HG03196 (cell line): ENCODE measurements around the gene ECI2.
"Not testable (repeated sequence)": the region's sequence is repeated elsewhere in the genome, so short reads cannot be mapped to it uniquely, and the experiment has no call there.

Experiments used
- ATAC-seq: cut with Tn5 transposase; IDR thresholded peaks from one replicate; pipeline ENCODE4 v1.9.1; 2021; ENCODE audit not compliant: unreplicated experiment

ECI2 gene

DNA sequence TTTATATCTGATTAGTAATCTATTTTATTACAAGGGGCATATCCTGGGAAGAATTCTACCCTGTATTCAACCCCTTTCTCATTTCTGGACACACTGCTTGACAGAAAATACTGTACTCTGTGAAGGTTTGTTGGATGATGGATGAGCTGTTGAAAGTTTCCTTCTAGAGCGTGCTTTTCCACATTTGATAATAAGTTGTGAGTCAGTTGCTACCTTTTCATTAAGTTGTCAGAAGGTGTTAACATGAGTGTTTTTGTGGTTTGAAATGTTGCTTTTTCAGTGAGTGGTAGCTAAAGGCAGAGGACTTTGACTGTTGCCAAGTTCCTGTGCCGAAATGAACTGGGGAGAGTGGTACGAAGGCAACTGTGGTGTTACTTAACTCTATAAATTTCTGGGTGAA lies 3.9 kb upstream of the ECI2 start:
- no peak for ATAC-seq

DNA sequence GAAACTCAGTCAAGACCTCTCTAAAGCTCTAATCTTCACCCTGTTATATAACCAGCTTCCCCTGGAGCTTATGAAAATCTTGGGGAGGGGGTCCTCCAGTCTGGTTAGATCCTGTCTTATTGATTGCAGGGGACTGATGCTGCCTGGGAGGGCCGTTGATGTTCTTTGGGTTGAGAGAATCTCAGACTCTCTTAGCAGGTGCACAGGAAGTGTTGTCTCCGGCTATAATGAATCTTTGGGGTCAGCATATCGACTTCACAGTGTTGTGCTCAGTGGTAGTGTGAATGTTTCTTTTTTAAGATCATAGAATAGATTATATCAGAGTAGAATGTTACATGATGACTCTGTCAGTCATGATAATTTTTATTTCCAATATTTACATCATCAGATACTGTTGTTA lies 2.8 kb upstream of the ECI2 start:
- no peak for ATAC-seq

DNA sequence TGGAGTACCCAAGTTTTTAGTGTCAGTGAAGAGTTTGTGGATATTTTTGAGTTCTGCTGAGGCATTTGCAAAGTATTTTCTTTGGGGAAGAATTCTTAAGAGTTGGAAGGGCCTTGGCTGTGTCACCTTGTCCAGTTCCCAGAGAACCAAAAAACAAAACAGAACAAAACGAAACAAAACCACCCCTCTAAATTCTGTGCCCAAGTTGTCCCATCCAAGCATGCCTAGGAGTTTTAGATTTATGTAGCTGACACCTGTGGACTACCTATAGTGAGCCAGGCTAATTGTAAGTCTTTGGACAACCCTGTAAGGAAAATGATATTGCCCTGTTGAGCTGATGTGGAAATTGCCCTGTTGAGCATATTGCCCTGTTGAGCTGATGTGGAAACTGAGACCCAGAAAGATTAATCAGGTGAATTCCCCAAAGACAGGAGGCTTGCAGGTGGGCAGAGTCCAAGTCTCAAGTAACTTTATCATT lies 1.0 kb upstream of the ECI2 start:
- no peak for ATAC-seq

DNA sequence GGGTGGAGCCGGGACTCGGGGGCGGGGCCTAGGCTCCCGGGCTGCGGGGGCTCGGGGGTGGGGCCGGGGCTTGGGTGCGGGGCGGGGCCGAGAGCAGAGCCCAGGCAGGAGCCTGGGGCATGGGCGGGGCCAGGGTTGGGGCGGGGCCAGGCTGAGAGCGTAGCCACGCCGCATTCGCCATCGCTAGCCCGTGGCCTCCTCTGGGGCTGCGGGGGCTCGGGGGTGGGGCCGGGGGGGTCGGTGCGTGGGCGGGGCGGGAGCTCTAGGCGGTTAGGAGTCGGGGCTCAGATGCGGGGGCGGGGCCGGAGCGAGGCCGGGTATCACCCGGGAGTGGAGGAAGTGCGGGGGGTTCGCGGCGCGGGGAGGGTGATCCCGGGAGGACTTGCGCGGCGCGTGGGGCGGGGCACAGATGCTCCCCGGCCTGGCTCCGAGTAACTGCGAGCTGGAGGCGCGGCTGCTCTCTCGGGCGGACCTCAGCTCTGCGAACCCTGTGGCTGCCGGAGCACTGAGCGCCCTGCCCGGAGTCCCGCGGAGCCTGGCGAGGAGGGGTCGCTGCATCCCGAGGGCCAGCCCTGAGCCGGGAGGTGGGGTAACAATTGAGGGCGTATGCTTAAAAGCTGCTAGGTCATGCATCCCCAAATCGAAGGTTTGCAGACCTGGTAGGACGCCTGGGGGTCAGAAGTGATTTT lies 434 bp upstream of the ECI2 start:
- ATAC-seq: peak; percentile 70

- no peak for ATAC-seq
Observed at GRCh38 chr6:4133941-4134838, 1.2 kb downstream of the ECI2 start.

DNA sequence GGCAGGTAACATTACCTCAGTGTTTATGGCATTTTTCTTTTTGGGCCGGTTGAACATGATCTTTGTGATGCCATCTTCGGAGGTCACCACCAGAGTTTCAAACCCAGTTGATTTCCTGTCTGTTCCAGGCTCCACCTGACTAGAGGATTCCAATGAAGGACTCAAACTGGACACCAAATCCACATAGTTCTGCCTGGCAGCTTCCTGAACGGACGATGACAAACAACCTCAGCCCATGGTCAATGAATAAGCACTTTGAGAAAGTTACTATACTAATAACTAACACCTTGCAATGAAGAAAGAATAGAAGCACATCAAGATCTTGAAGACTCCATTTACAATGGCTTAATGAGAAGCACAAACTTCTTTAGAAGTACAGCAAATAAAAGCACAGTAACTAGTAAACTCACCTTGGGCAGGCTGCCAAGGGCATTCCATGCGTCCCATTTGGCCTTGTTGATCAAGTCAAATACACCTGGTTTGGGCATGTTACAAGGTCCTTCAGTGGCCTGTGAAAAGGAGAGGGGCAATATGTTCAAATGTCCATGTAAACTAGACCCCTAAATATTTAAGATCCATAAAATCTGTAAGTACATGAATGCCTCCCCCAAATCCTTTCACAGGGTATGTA lies 4.9 kb downstream of the ECI2 start:
- no peak for ATAC-seq

- no peak for ATAC-seq
Observed at GRCh38 chr6:4129446-4129845, 5.9 kb downstream of the ECI2 start.

GRCh38 chr6:4128748-4129147 lies 6.6 kb downstream of the ECI2 start:
- ATAC-seq: no peak

DNA sequence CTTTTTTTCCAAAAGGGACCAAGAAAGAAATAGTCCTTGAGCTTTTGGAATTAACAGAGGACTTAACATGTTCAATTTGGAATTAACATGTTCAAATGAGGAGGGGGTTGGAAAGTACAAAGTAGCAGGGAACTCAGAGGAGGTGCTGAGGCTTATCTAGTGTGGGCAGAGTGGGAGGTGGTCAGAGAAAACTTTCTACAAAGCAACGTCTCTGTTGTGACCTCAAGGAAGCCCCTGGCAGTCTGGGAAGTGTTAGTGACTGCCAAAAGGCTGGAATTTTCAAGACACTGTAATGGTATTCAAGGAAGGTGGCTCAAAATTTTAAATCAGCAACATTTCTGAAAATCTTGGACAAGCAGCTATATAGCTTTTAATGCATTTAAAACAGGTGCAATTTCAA lies 7.3 kb downstream of the ECI2 start:
- ATAC-seq: no peak

- no peak for ATAC-seq
Observed at GRCh38 chr6:4125933-4126864, 9.2 kb downstream of the ECI2 start.

GRCh38 chr6:4125500-4125899 lies 9.9 kb downstream of the ECI2 start:
- ATAC-seq: no peak

DNA sequence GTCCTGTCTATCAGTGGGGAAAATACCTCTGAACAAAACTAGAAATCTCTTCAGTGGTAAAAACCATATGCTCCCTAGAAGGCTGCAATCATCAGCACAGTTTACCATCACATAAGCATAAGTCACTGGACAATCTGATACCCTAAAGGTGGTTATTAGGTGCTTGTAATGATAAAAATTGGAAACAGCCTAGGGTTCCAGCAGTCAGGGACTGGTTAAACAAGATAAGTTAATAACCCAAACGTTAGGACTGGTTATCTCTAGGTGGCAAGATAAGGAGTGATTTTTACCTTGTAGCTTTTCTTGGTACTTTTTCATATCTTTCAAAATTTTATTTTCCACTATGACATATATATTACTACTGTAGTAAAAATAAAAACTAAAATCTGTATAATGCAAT lies 11.0 kb downstream of the ECI2 start:
- no peak for ATAC-seq

- no peak for ATAC-seq
Observed at GRCh38 chr6:4115741-4116140, 19.6 kb downstream of the ECI2 start.

DNA sequence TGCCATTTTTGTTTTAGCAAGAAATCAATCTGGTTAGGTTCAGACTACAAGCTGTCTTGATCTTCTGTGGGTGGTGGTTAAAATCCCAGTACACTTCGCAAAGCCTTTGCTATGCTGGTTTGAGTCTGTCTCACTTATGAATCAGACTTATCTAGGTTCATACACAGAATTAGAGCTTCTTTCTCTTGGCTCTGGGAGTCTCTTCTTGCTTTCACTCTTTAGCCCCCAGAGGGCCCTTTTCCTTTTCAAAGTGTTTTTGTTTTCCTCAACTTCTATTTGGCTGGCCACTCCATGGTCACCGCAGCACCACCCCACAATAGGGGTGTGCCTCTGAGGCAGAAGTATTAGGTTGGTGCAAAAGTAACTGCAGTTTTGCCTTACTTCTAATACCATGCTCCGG lies 21.3 kb downstream of the ECI2 start:
- ATAC-seq: no peak

DNA sequence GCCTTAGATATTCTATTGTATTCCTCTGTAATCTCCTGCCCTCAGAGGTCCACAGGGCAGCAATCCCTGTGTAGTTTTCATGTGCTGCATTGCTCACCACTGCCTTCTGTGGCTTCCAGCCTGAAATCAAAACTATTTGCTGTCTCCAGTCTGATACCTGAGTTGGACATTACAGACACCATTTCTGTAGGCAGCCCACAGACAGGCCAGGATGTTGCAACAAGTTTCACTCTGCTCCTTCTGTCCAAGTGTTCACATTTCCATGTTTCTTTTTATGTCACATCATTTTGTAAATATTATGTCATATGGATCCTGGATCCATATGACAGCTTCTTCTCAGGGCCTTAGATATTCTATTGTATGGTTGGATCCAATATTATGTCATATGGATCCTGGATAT lies 21.7 kb downstream of the ECI2 start:
- no peak for ATAC-seq

DNA sequence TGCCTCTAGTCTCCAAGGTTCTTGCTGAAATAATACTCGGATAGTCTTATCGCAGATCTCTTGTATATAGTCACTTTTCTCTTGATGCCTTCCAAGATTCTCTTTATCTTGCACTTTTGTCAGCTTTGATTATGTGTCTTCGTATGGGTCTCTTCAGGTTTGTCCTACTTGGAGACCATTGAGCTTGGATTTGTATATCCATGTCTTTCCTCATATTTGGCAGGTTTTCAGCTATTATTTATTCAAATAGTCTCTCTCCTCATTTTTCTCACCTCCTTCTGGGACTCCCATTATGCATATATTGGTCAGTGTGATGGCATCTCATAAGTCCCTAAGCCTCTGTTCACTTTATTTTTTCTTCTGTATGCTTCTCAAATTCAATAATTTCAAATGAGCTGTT lies 23.0 kb downstream of the ECI2 start:
- no peak for ATAC-seq

- not testable (repeated sequence) for ATAC-seq
Observed at GRCh38 chr6:4109363-4109815, 26.0 kb downstream of the ECI2 start.

DNA sequence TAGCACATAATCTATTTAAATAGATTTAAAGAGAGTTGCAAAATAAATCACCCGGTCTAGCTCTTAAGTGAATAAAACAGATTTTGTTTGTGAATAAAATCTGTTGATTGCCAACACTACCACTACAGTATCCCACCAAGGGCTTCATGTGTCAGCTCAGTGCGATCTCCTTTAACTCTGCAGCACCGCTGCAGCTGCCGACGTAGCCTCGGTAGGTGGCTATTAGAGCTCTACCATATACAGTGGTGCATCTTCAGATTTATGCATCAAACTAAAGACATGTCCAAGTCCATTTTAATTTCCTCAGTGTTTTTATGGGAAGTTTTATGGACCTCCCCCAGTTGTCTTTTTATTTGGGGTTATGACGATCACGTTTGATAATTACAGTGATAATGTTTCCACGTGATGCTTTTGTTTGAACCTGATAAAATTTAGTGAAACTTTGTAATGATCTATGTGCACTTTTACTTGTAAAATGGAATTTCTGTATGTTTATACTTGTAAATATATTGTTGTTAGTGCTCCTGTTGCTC lies 26.7 kb downstream of the ECI2 start:
- no peak for ATAC-seq

- no peak for ATAC-seq
Observed at GRCh38 chr6:4107873-4108272, 27.5 kb downstream of the ECI2 start.

DNA sequence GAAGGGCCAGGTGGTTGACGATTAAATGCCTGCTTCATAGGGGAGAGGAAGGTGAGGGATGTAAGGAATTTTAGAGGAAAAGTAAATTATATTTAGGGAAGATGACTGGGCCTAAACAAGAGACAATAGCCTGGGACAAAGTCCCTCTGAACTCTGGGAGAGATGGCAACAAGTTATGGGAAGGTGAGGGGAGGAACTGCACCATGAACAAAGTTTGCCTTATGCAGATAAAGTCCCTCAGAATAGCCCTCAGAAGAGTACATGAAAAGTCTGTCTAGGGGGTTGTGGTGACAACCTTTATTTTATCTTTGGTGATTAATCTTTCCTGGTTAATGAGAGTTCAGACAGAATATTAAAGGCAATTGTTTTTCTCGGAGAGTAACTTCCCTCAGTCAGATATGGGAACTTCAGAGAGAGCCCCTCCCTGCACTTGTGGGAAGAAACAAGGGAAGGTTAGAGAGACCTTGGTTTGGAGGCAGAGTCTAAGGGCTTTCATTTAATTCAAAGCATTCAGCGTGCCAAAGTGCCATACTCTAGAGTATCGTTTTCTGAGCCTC lies 29.3 kb downstream of the ECI2 start:
- ATAC-seq: no peak
